Right lobe of liver (tissue), 6 donors: ENCODE measurements around the gene GRM7. TPM values are rescaled to one million over a fixed set of nuclear protein-coding genes. Genes with fewer than 3 reads are reported as not detected.

Experiments used
- ATAC-seq, 4 donors: fragments of 200-7000 bp; cut with Tn5 transposase; one replicate each; pipeline ENCODE4 v1.9.1; 2020; ENCODE audit warnings: mild to moderate bottlenecking in 4 of 4, moderate library complexity in 4 of 4
- DNase-seq, 3 donors: peaks; one replicate each; pipeline ENCODE4 v3.0.0-alpha.2; 2020
- H3K27ac ChIP-seq, 3 donors: fragments of 200-600 bp; one replicate each; pipeline ENCODE4 v1.8.0; 2022
- H3K27me3 ChIP-seq, 2 donors: fragments of 200-600 bp; one replicate each; pipeline ENCODE4 v1.8.0; 2022
- H3K36me3 ChIP-seq, 4 donors: fragments of 200-600 bp; sonication (generic) in 1 of 4; one replicate each; pipeline versions ENCODE4 v1.5.1 to v1.8.0; 2017 to 2022; ENCODE audit warnings: control low read depth in 1 of 4
- H3K4me1 ChIP-seq, 4 donors: fragments of 200-600 bp; sonication (generic) in 1 of 4; one replicate each; pipeline versions ENCODE4 v1.5.1 to v1.8.0; 2017 to 2022; ENCODE audit warnings: control low read depth in 1 of 4
- H3K4me3 ChIP-seq, 3 donors: fragments of 200-600 bp; one replicate each; pipeline ENCODE4 v1.8.0; 2022
- H3K9me3 ChIP-seq, 4 donors: fragments of 200-600 bp; sonication (generic) in 1 of 4; one replicate each; pipeline versions ENCODE4 v1.5.1 to v1.8.0; 2017 to 2022; ENCODE audit warnings: control low read depth in 1 of 4
- POLR2A ChIP-seq: fragments of 450-650 bp; IDR thresholded peaks from one replicate; pipeline ENCODE4 v1.6.1; 2017; ENCODE audit warnings: antibody characterized with exemption, mild to moderate bottlenecking
- WGBS: methylation state at CpG from one replicate; pipeline ENCODE4 v1.1.6; 2018; ENCODE audit warnings: low coverage, low lambda C conversion rate; ENCODE audit not compliant: insufficient coverage; ENCODE audit errors: missing lambda C conversion rate; 5-methylcytosine and 5-hydroxymethylcytosine counted together
- intact Hi-C, 2 donors: fragments of 100-400 bp; cut with DNase I; formaldehyde crosslinking; loops; one replicate each; pipeline versions ENCODE4 v1.11.2 to v1.14.1; 2022
- long read RNA-seq: library from polyadenylated mRNA; unstranded; transcript quantifications from one replicate; pipeline ENCODE4 v2.0.0, GENCODE V29; 2019
- total RNA-seq, 6 experiments: library from RNA; depleted of rRNA in 2 of 6; stranded (reverse); fragments of >200 nt in 2 of 6; fragmentation: NEBNext Ultra II Directional in 3 of 6; extraction: Animal tissue kit (Norgen Biotek cat#: 25700) in 3 of 6; gene quantifications; one replicate each; pipeline versions ENCODE4 v1.1.0 to v1.2.4, GENCODE V29; 2016 to 2023
- TF ChIP-seq, protein P1 (sequence below), 4 donors: fragments of 200-600 bp in 3 of 4; fragments of 450-650 bp in 1 of 4; IDR thresholded peaks; one replicate each; pipeline versions ENCODE4 v1.5.1 to v1.8.0; 2016 to 2022; ENCODE audit warnings: antibody characterized with exemption in 4 of 4, mild to moderate bottlenecking in 2 of 4
- donor health status: DM: no; HTN: yes; CAD: no.
- donor health status: DM: no; HTN: no; CAD: no.
- donor health status: DM: no; HTN: no; CAD: no.
- donor health status: DM: no; HTN: yes; CAD: no.
- donor health status: DM: no; HTN: yes; CAD: no.

Gene GRM7
- total RNA-seq: under 1 TPM in 2 of 6 experiments, not detected in 4; 0.20 to 0.56 TPM
- long read RNA-seq: 0 reads

DNA sequence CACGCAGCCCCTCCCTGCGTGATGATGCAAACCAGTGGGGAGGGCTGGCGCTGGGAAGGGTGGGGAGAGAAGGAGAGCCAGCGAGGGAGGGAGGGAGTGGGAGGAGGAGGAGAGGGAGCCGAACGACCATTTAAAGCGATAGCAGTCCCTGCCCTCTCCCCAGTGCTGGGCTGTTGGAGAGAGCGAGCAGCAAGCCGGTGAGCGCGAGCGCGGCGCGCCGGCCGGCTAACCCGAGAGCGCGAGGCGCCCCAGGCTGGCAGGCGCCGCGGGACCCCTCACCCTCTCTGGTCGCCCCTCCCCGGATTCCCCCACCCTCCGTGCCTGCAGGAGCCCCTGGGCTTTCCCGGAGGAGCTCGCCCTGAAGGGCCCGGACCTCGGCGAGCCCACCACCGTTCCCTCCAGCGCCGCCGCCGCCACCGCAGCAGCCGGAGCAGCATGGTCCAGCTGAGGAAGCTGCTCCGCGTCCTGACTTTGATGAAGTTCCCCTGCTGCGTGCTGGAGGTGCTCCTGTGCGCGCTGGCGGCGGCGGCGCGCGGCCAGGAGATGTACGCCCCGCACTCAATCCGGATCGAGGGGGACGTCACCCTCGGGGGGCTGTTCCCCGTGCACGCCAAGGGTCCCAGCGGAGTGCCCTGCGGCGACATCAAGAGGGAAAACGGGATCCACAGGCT lies at the start of gene GRM7:
Gene GRM7 (plus strand): TSS at position 162 of the 671 bp plus-strand sequence.
- TF ChIP-seq, protein P1, sequence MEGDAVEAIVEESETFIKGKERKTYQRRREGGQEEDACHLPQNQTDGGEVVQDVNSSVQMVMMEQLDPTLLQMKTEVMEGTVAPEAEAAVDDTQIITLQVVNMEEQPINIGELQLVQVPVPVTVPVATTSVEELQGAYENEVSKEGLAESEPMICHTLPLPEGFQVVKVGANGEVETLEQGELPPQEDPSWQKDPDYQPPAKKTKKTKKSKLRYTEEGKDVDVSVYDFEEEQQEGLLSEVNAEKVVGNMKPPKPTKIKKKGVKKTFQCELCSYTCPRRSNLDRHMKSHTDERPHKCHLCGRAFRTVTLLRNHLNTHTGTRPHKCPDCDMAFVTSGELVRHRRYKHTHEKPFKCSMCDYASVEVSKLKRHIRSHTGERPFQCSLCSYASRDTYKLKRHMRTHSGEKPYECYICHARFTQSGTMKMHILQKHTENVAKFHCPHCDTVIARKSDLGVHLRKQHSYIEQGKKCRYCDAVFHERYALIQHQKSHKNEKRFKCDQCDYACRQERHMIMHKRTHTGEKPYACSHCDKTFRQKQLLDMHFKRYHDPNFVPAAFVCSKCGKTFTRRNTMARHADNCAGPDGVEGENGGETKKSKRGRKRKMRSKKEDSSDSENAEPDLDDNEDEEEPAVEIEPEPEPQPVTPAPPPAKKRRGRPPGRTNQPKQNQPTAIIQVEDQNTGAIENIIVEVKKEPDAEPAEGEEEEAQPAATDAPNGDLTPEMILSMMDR (IDR thresholded peaks at IDR 0.05): no peak
- Histone ChIP-seq H3K36me3 (no peaks in the 10 kb centered on the region), H3K27me3 (no peaks in the 10 kb centered on the region), H3K9me3 (no peaks in the 10 kb centered on the region), H3K27ac (no peak within 1 kb of the TSS), H3K4me1 (no peaks in the 10 kb centered on the region), H3K4me3 (peak within 1 kb of the TSS in 1 of 3 donors; percentile 19)
- 1% methylated on average over 19 of the region's 62 CpGs for WGBS
- peak in 1 of 4 donors; percentile 25 for ATAC-seq
- intact Hi-C loops: no loop called here
- no peak for DNase-seq

DNA sequence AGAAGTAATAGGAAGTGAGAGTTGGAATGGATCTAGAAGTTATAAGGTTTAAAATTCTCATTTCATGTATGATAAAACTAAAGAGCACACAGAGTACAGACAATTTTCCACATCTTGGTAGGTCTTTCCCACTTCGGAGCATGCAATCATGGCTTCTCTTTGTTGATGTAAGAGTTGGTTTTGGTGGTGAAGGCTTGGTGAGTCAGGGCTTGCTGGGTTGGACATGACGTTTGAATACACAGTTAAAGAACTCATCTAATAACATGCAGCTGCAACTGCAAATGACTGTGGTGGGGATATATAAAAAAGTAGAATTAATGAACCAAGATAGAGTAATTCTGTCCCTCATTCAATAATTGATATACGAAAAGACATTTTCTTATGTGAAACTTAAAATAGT lies 39.5 kb upstream of the GRM7 start:
- H3K4me1 ChIP-seq: no peaks in the 10 kb centered on the region
- no peak for TF ChIP-seq POLR2A
- TF ChIP-seq, protein P1 (IDR thresholded peaks at IDR 0.05): no peak
- ATAC-seq: no peak

DNA sequence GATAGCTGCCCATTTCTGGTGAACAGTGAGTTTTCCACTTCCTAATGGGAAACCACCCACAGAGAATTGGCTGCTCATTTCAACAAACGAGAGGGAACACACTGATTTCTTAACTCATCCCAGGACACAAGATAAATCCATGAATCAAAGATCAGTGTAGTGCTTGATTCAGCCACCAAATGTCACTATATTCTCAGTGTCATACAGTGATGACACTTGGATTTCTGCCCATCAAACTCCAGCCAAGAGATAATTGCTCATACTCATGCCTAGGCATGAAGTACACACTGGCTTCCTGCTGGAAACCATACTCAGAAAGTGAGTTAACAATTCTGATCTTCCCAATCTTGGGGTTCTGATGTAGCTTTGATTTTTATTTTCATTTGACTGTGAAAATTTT lies 35.4 kb upstream of the GRM7 start:
- no peaks in the 10 kb centered on the region for H3K9me3 ChIP-seq
- H3K36me3 ChIP-seq: no peaks in the 10 kb centered on the region
- H3K4me3 ChIP-seq: no peak overlapping the region
- WGBS: 10% methylated on average over 1 of the region's 1 CpG
- no peak for TF ChIP-seq POLR2A
- TF ChIP-seq, protein P1 (IDR thresholded peaks at IDR 0.05): peak; percentile 25 to 40 (median 32)
- ATAC-seq (peak; percentile 83 to 100 (median 87)), DNase-seq (peak in 1 of 3 donors; percentile 56)
- no peak overlapping the region for H3K27ac ChIP-seq
- intact Hi-C loops: no loop called here
- H3K4me1 ChIP-seq: no peaks in the 10 kb centered on the region
- H3K27me3 ChIP-seq: no peaks in the 10 kb centered on the region

More for the DNA sequence above, 39.5 kb upstream of the GRM7 start:
- H3K4me3 ChIP-seq: no peak overlapping the region
- intact Hi-C loops: no loop called here
- H3K9me3 ChIP-seq: no peaks in the 10 kb centered on the region
- peaks cover 0 to 2% of the 10 kb centered on the region in 2 donors for H3K27me3 ChIP-seq
- H3K36me3 ChIP-seq: no peaks in the 10 kb centered on the region
- WGBS: 48% methylated on average over 2 of the region's 3 CpGs
- no peak for DNase-seq
- H3K27ac ChIP-seq: no peak overlapping the region

DNA sequence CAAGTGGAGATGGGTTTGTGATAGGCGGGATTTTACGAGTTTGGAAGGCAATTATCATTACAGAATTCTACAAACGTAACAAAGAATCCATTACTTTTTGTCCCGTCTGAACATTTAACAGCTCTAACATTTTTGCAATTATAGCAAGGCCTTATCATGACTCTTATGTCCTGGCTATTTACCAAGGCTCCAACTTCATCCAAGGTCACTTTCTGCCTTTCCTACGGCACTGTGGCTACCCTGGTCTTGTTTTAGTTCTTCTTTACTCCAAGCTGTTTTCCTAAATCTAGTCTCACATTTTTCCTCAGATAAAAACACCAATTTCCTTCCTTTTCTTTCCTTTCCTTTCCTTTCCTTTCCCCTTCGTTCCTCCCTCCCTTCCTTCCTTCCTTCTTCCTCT lies 33.5 kb upstream of the GRM7 start:
- Histone ChIP-seq H3K36me3 (no peaks in the 10 kb centered on the region), H3K27me3 (no peaks in the 10 kb centered on the region), H3K4me1 (no peaks in the 10 kb centered on the region), H3K4me3 (no peak overlapping the region), H3K9me3 (no peaks in the 10 kb centered on the region), H3K27ac (no peak overlapping the region)
- no peak for DNase-seq
- intact Hi-C loops: no loop called here
- no peak for TF ChIP-seq POLR2A
- TF ChIP-seq, protein P1 (IDR thresholded peaks at IDR 0.05): no peak
- 66% methylated on average over 6 of the region's 6 CpGs for WGBS
- no peak for ATAC-seq
